Peyer's patch (tissue), 4 donors: Measurements from ENCODE around the gene ATG4D. TPM values are rescaled to one million over a fixed set of nuclear protein-coding genes. Genes with fewer than 3 reads are reported as not detected.
A peak's percentile ranks its signal among the peaks of the same experiment; 100 is the strongest.

Experiments used
- DNase-seq, 3 donors: peaks; one replicate each; pipeline ENCODE4 v3.0.0-alpha.2; 2017 to 2019
- H3K27ac ChIP-seq, 4 donors: fragments of 200-600 bp; sonication (generic); one replicate each; pipeline ENCODE4 v1.5.1; 2016 to 2019
- H3K27me3 ChIP-seq, 2 donors: fragments of 200-600 bp; sonication (generic); one replicate each; pipeline ENCODE4 v1.5.1; 2019
- H3K36me3 ChIP-seq, 3 donors: fragments of 200-600 bp; sonication (generic); one replicate each; pipeline ENCODE4 v1.5.1; 2016 to 2019
- H3K4me1 ChIP-seq, 4 donors: fragments of 200-600 bp; sonication (generic); one replicate each; pipeline ENCODE4 v1.5.1; 2016 to 2019
- H3K4me3 ChIP-seq, 4 donors: fragments of 200-600 bp; sonication (generic); 1 replicate in 3 of 4; 2 replicates in 1 of 4; pipeline ENCODE4 v1.5.1; 2016 to 2019; ENCODE audit warnings: mild to moderate bottlenecking in 1 of 4
- H3K9me3 ChIP-seq, 4 donors: fragments of 200-600 bp; sonication (generic); one replicate each; pipeline ENCODE4 v1.5.1; 2016 to 2019; ENCODE audit warnings: mild to moderate bottlenecking in 1 of 4
- POLR2A ChIP-seq, 2 donors: fragments of 450-650 bp; IDR thresholded peaks; one replicate each; pipeline ENCODE4 v1.5.1; 2017; ENCODE audit warnings: antibody characterized with exemption in 2 of 2, mild to moderate bottlenecking in 2 of 2, moderate library complexity in 2 of 2
- total RNA-seq, 4 donors: library from RNA; depleted of rRNA; stranded (reverse); fragments of >200 nt; gene quantifications; one replicate each; pipeline ENCODE4 v1.1.0, GENCODE V29; 2016
- TF ChIP-seq, protein P1 (sequence below), 6 experiments: fragments of 450-650 bp in 4 of 6; fragments of 200-600 bp in 2 of 6; sonication (generic) in 1 of 6; IDR thresholded peaks; one replicate each; pipeline ENCODE4 v1.5.1; 2017 to 2019; ENCODE audit warnings: antibody characterized with exemption in 6 of 6, mild to moderate bottlenecking in 3 of 6, moderate library complexity in 1 of 6

ATG4D gene
- total RNA-seq, 4 donors from 2014 or later = 36.3 to 169 (median 150) TPM

DNA sequence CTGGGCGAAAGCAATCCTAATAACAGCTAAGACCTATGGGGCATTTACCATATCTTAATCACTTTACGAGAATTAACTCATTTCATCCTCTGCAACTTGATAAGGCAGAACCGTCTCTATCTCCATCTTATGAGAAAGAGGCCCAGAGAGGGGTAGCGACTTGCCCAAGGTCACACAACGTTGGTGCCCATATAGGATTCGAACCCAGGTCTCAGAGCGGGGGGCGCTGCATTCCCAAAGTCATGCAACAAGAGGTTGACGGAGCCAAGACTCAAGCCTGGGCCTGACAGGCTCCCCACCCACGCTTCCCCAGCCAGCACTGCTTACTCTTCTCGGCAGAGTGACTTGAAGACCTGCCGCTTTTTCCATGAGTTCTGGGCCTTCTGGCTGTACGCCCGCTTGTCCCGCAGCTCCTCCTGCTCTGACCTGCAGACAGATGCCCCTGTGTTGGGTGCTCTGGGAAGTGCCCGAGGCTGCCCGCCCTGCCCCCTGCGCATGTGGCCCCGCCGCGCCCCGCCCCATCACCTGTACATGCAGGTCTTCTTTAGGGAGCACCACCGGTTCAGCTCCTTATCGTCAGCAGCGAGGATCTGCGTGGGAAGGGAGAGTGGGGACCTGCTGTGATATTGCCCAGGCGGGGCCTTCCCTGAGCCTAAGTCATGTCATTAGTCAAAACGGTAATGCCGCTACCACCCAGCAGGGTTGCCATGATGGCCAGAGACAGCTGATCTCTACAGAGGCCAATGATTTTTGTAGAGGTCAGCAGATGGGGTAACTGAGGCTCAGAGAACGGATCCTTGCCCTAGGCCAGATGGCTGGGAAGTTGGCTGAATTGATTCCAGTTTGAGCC lies 11.3 kb downstream of the ATG4D start:
- no peaks in the 10 kb centered on the region for H3K27me3 ChIP-seq
- H3K4me3 ChIP-seq = no peak overlapping the region
- no peaks in the 10 kb centered on the region for H3K9me3 ChIP-seq
- H3K36me3 ChIP-seq = peaks cover 0 to 94% (median 0%) of the 10 kb centered on the region in 3 donors
- peaks cover 0 to 32% (median 29%) of the 10 kb centered on the region in 4 donors for H3K4me1 ChIP-seq
- TF ChIP-seq POLR2A (IDR thresholded peaks at IDR 0.05) = no peak
- H3K27ac ChIP-seq = peak overlapping the region in 3 of 4 donors; percentile 42 to 84 (median 56)
- no peak for DNase-seq

DNA sequence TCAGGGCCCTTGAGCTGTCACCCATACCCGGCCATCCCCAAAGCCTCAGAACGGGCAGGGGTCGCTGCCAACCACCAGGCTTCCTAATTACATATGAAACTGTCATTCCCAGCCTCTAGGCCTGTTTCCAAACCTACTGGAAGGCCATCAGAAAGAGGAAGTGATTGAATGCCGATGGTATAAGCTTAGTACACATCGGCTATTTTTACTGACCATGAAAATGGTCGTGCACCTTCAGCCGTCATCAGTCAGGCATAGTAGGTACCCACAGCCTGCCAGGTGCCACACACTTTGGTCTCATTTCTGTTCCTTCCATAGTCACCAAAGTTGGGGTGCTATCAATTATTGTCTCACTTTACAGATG lies 11.9 kb downstream of the ATG4D start:
- TF ChIP-seq POLR2A (IDR thresholded peaks at IDR 0.05) = no peak
- TF ChIP-seq, protein P1, sequence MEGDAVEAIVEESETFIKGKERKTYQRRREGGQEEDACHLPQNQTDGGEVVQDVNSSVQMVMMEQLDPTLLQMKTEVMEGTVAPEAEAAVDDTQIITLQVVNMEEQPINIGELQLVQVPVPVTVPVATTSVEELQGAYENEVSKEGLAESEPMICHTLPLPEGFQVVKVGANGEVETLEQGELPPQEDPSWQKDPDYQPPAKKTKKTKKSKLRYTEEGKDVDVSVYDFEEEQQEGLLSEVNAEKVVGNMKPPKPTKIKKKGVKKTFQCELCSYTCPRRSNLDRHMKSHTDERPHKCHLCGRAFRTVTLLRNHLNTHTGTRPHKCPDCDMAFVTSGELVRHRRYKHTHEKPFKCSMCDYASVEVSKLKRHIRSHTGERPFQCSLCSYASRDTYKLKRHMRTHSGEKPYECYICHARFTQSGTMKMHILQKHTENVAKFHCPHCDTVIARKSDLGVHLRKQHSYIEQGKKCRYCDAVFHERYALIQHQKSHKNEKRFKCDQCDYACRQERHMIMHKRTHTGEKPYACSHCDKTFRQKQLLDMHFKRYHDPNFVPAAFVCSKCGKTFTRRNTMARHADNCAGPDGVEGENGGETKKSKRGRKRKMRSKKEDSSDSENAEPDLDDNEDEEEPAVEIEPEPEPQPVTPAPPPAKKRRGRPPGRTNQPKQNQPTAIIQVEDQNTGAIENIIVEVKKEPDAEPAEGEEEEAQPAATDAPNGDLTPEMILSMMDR (IDR thresholded peaks at IDR 0.05) = no peak
- DNase-seq = no peak
- H3K9me3 ChIP-seq = no peaks in the 10 kb centered on the region
- H3K36me3 ChIP-seq = peaks cover 0 to 94% (median 0%) of the 10 kb centered on the region in 3 donors
- no peaks in the 10 kb centered on the region for H3K27me3 ChIP-seq
- no peak overlapping the region for H3K4me3 ChIP-seq
- H3K4me1 ChIP-seq = peaks cover 0 to 29% (median 27%) of the 10 kb centered on the region in 4 donors
- H3K27ac ChIP-seq = peak overlapping the region in 2 of 4 donors; percentile 32 to 84

DNA sequence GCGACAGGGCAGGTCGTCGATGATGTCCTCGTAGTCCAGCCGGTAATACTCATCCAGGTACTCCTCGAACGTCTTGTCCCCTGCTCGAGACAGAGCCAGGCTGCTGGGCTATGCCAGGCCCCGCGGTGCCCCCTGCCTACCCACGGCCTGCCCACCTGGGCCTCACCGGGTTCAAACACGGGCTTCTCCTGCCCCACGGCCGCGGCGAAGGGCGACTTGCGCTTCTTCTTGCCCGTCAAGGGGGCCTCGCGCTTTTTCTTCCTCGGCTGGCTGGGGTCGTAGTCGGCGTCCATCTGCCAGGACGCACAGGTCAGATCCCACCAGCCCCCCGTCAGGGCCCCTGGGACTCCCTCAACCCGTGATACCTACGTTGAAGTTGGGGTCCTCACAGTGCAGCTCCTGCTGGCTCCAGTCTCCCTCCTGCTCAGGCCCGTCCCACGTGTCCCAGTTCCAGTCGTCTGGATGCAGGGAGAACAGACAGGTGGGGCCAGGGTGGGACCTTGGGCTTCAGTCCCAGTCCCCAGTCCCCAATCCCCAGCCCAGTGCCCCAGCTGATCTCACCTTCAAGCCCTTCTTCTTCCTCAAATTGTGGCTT lies 14.0 kb downstream of the ATG4D start:
- no peaks in the 10 kb centered on the region for H3K9me3 ChIP-seq
- no peak overlapping the region for H3K27ac ChIP-seq
- no peak for DNase-seq
- no peak for TF ChIP-seq POLR2A (IDR thresholded peaks at IDR 0.05)
- TF ChIP-seq, protein P1 (IDR thresholded peaks at IDR 0.05) = no peak
- H3K4me1 ChIP-seq = peaks cover 0 to 21% (median 13%) of the 10 kb centered on the region in 4 donors
- no peak overlapping the region for H3K4me3 ChIP-seq
- peaks cover 0 to 90% (median 0%) of the 10 kb centered on the region in 3 donors for H3K36me3 ChIP-seq
- H3K27me3 ChIP-seq = no peaks in the 10 kb centered on the region

DNA sequence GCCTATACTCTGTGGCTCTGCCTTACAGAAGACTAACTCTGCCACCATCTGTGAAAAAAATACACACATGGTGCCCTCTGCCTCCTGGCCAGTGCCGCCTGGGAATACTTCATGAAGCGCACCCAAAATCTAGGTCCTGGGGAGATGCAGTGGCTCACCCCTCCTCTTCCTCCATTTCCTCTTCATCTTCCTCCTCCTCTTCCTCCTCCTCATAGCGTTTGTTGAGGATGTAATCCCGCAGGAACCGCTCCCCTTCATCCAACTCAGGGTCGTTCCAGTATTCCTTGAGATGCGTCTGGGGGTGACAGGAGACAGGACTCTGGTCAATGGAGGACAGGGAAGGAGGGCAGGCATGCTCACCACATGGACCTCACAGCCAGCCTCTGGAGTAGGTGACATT lies 16.4 kb downstream of the ATG4D start:
- H3K36me3 ChIP-seq = peaks cover 0 to 69% (median 0%) of the 10 kb centered on the region in 3 donors
- DNase-seq = no peak
- no peak overlapping the region for H3K4me3 ChIP-seq
- H3K27me3 ChIP-seq = no peaks in the 10 kb centered on the region
- no peak overlapping the region for H3K27ac ChIP-seq
- peaks cover 0 to 7% (median 6%) of the 10 kb centered on the region in 4 donors for H3K4me1 ChIP-seq
- H3K9me3 ChIP-seq = no peaks in the 10 kb centered on the region
- TF ChIP-seq POLR2A (IDR thresholded peaks at IDR 0.05) = no peak
- TF ChIP-seq, protein P1 (IDR thresholded peaks at IDR 0.05) = no peak

DNA sequence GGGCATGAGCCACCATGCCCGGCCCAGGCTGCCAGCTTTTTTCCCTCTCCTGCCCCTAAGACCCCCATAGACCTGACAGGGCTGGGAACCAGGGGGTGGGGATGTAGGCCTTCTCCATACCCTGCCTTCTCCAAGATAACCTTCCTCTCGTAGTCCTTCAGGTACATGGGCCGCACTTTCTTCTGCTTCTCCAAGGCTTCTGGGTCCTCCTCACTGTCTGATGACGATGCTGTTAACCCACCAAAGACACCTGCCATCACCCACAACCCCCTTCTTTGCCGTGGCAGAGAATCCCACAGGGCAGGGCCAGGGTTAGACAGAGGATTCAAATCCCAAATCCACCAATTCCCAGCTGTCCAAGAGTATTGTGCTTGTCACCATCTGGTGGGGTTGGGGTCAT lies 18.9 kb downstream of the ATG4D start:
- Histone ChIP-seq H3K9me3 (no peaks in the 10 kb centered on the region), H3K27ac (no peak overlapping the region), H3K27me3 (no peaks in the 10 kb centered on the region), H3K36me3 (peaks cover 0 to 48% (median 0%) of the 10 kb centered on the region in 3 donors), H3K4me1 (peaks cover 0 to 23% (median 22%) of the 10 kb centered on the region in 4 donors), H3K4me3 (no peak overlapping the region)
- DNase-seq = no peak
- TF ChIP-seq, protein P1 (IDR thresholded peaks at IDR 0.05) = no peak
- no peak for TF ChIP-seq POLR2A (IDR thresholded peaks at IDR 0.05)
